Stimulated activated CD8-positive, alpha-beta memory T cell treated with anti-CD3 and anti-CD28 coated beads, Interleukin-7, amount 100 ng/mL, for 4 hours (primary cell): Measurements from ENCODE around the gene SERPINA12.
"Not testable (repeated sequence)": the region's sequence is repeated elsewhere in the genome, so short reads cannot be mapped to it uniquely, and the experiment has no call there.

Experiments
- DNase-seq, 2 donors: peaks; one replicate each; pipeline ENCODE4 v3.0.0-alpha.2; 2020; ENCODE audit warnings: low read depth in 2 of 2

The SERPINA12 gene

DNA sequence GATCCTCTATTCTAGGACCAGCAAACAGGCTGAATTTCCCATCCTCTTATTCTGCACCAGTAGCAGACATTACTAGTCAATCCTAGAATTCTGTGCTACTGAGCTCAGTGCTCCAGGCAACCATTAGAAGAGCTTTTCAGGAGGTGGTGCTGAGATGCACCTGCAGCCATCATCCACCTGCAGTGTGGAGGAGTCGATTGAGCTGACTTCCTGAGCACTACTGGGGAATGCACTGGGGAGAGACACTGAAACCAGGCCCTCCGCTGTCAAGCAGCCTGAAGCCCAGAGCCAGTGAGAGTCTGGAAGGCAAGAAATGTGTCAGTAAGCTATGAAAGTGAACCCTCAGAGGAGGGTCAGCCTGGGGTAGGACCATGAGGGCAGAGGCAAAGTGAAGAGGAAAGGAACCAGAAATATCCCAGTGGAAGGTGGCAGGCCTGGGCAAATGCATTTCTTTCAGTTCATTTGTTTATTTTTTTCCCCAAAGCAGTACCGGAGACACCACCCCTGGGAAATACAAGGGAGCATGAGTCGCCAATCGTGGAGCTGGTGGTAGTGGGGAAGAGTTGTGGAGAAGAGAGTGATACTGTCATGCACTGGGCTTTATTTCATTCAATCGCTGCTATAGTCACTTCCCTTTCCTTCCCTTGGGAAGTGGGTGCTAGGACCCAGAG lies 28.9 kb upstream of the SERPINA12 start:
- no peak for DNase-seq

DNA sequence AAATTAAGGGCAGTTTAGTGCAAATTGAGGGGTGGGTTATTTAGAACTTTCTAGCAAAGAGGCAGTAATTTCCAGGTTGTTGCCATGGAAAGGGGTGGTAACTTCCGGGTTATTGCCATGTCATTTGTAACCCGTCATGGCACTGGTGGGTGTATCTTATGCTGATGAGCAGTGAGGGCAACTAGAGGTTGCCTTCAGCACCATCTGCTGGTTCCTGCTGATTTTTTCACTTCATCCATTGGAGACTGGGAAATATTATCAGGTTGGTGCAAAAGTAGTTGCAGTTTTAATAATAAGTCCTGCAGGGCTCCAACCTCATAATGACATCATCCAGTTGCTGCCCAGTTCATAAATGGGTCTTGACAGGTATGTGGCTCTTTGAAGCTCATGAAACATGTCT lies 27.6 kb upstream of the SERPINA12 start:
- no peak for DNase-seq

GRCh38 chr14:94535506-94535905 lies 26.2 kb upstream of the SERPINA12 start:
- DNase-seq = no peak

DNA sequence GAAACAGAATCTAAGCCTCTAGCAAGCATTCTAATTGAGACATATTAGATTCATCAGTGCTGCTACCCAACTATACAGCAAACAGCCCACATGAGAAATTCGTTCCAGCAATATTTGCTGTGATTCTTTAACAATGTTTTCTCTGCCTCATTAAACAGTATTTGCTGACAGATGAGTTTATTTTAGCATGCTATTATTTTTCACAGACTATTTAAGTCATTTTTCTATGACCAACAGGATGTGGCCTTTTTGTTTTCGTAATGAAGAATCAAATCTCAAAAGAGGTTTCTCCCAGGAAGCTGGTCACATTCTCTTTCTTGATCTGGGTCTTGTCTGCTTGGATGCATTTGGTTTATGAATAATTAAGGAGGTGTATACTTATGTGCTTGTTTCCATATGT lies 23.2 kb upstream of the SERPINA12 start:
- DNase-seq = no peak

DNA sequence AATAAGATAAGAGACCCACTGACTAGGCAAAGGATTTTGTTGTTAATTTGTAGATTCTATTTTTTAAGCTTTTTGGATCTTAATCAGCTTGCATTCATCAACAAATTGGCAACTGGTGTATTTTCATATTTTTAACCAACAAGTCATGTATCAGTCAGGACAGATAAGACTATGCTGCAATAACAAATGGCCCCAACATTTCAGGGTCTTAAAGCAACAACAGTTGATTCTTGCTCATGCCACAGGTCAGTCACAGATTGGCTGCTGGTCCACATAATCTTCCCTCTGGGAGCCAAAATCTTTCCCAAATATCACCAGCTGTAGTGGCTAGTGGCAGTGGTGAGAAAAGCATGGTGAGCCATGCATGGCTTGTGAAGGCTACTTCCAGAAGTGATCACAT lies 21.9 kb upstream of the SERPINA12 start:
- no peak for DNase-seq

DNA sequence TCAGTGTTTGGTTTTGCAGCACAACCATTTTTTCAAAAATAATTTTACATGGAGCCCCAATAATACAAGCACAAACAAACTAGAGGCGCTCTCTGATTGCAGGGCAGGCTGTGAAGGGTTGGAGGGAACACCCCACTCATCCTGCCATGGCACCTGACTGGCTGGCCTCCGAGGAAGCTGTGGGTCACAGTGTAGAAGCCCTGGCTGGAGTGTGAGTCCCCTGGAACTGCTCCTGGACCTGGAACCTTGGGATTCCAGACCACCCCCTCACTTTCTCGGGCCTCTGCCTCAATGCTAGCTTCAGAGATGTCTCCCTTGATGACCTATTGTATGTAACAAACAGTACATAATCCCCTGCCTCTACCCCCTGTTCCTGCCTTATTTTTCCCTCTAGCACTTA lies 14.8 kb upstream of the SERPINA12 start:
- DNase-seq = no peak

DNA sequence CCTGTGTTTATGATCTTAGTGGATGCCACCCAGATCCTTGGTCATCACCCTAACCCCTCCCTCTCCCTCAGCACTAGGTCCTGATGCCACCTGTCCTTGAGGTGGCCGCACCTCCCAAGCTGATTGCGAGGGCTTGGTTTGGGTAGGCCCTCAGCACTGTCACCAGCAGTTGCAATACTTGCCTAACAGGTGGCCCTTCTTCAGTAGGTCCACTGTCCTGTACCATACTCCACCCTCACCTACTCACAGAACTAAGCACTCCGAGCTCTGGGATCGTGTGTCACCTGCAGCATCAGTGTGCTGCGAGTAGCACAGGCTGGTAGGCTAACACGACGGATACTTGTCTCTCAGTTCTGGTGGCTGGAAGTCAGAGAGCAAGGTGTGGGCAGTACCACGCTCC lies 14.0 kb upstream of the SERPINA12 start:
- no peak for DNase-seq

- DNase-seq = no peak
These were observed 13.0 kb upstream of the SERPINA12 start for GRCh38 chr14:94522115-94522724.

- DNase-seq = no peak
These were observed 12.3 kb upstream of the SERPINA12 start for GRCh38 chr14:94521375-94522114.

DNA sequence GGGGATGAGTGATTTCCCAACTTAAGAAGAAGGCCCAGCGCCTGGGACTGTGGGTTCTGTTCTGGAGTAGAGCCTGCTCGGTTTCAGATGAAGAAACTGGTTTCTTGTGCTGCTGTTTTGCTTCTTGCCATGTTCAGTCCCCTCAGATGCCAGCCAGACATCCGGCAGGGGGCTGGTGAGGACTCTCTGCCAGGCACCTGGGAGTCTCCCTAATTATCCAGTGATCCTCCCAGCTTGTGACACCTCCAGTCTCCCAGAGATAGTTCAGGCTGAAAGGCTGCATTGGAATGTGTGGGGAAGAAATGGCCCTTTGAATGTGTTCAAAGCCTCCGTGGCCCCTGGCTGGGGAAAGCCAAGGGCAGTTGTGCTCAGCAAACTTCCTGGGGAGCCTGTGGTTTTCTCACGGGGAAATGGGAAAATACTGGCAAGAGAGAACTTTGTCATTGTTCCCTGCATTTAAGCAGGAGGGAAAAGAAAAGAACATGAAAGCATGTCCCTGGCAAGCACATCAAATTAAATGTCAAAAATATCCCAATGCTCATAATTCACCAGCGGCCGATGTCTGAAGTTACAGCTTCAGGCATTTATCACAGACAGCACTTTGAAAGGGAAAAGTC lies 8.5 kb upstream of the SERPINA12 start:
- DNase-seq = no peak

DNA sequence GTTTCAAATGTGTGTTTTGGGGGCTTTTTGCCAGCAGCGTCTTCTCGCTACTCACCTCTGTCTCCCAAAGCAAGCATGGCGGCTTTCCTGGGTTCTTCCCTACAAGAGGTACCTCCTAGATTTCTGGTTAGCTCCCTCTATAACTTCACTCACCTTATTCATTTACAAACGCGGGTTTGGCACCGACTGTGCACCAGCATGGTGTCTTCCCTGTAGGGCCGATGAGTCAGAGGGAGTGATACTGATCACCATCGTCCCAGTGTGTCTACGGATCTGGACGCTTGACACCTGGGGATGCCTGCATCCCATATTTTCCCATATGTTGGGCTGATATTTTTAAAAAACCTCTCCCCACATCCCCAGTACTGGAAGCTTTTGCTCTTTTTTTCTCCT lies 8.0 kb upstream of the SERPINA12 start:
- DNase-seq = no peak

- no peak for DNase-seq
These were observed 6.6 kb upstream of the SERPINA12 start for GRCh38 chr14:94515856-94516255.

DNA sequence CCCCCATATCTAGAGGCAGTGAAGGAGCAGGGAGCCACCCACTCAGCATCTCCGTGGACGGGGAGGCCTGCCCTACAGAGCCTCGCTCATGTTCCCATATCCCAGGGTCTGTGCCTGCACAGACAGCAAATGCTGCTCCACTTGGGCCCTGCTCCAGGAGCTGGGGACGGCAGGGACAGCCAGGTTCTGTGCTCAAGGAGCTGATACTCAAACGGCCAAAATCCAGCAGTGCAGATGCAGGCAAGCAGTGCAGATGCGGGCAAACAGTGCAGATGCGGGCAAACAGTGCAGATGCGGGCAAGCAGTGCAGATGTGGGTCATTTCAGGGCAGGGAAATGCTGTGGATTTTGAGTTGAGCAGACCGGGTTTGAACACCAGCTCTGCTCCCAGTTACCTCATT lies 6.2 kb upstream of the SERPINA12 start:
- DNase-seq = no peak

DNA sequence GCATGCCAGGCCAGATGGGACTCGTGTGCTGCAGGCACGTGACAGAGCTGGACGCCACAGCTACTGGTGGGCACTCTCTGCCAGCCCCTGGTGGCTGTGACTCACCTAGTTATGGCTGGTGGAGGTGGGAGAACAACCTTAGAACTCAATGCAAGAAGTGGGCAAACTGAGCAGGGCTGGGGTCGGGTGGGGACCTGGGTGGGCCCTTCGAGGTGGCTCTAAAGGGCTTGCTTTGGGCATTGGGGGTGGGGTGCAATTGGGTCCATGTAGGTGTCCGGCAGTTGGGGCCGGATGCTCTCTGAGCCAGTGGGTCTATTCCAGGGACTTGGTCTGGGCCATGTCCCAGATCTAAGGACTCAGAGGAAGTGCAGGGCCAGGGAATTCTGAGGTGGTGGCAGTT lies 5.1 kb upstream of the SERPINA12 start:
- DNase-seq = no peak

DNA sequence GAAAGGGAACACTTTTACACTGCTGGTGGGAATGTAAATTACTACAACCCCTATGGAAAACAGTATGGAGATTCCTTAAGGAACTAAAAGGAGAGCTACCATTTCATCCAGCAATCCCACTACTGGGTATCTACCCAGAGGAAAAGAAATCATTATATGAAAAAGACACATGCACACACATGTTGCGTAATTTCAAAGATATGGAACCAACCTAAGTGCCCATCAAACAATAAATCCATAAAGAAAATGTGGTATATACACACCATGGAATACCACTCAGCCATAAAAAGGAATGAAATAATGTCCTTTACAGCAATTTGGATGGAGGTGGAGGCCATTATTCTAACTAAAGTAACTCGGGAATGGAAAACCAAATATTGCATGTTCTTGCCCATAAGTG lies 1.2 kb upstream of the SERPINA12 start:
- DNase-seq = not testable (repeated sequence)

DNA sequence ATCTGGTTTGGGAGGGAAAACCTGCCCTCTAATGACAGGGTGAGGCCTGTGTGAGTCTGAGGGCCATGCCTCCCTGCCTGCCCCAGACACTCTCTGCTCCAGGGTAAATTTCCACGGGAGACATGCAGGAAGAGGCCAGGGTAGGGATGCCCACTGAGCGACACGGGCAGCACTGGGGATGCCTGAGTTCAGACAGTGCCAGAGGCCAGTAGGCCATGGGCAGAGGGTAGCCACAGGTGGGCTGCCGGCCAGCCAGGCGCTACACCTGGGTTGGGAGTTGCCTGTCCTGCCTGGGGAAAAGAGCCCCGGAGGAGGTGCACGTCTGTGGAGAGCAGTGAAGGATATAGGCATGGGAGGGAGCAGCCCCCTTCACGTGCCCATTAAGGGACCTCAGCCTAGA lies 3.6 kb downstream of the SERPINA12 start:
- no peak for DNase-seq

GRCh38 chr14:94505206-94505605 lies 4.1 kb downstream of the SERPINA12 start:
- no peak for DNase-seq

DNA sequence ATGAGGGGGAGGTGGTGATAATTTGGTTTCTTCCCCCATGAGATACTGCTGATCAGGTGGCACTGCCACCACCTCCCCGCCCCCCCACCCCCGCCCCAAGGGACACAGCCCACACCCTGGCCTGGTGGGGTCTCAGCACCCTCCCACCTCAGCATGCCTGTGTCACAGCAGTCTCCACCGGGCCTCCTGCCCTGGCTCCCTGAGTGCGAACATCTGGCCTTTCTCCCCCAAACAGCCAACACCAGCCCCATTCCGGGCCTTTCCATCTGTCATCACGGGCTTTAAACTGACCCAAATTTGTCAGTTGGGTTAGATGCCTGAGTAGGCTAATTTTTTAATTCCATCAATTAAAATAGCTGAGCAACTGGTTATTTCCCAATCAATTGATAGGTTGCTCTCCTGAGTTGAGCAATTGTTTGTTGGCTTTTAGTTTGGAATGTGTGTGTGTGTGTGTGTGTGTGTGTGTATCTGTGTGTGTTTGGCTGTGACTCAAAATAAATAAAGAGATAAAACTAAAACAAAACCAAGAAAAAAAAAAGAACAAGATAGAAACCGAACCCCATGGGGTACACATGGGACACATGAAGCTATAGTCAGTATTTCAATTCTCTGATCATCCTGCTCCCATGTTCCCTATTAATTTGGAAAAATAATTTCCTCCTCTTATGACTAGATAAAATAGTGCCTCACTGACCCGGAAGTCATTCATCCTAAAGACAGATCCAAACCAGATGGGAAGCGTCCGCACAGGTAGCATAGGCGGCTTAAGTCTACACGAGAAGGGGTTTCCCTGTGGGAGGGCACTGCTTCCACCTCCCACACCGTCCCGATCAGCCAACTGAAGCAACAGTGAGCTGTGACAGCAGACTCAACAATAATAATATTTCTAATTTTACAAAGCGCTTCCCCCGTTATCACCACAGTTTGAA lies 7.4 kb downstream of the SERPINA12 start:
- no peak for DNase-seq

- no peak for DNase-seq
These were observed 9.0 kb downstream of the SERPINA12 start for GRCh38 chr14:94500264-94500663.

GRCh38 chr14:94499673-94500072 lies 9.6 kb downstream of the SERPINA12 start:
- no peak for DNase-seq

DNA sequence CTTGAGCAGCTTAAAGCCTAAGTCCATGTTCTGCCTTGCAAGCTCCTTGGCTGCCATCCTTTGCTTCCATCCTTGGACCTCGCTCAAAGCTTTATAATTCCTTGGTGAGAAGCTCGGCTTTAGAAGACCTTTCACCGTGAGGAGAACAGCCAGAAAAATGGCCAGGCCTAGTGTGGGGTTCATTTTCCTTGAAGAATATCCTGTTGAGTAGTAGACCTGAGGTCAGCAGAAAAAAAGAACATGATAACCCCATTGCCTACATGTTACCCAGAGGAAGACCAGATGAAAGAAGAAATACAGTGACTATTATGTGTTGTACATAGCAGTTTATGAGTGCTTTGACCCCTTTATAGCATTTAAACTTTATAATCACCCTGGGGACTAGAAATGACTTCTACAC lies 11.1 kb downstream of the SERPINA12 start:
- no peak for DNase-seq

GRCh38 chr14:94494085-94494484 lies 15.2 kb downstream of the SERPINA12 start:
- no peak for DNase-seq
